ENCODE results near the gene GOLGA8N. TPM values are rescaled to one million over a fixed set of nuclear protein-coding genes. Genes with fewer than 3 reads are reported as not detected.

The GOLGA8N gene
- total RNA-seq, 8 experiments from 2014 or later = 1.2 to 7.2 (median 5.5) TPM

Other genes starting within 250 kb of the GOLGA8N start
- gene GOLGA8K, start 190.2 kb upstream of the GOLGA8N start, total RNA-seq = 1 to 10 TPM in 4 of 8 experiments, under 1 TPM in 4; 0.61 to 2.2 (median 0.92) TPM
- 1 to 10 TPM in 2 of 8 experiments, under 1 TPM in 5, not detected in 1; 0.09 to 2.4 (median 0.45) TPM for gene GOLGA8O, start 137.8 kb upstream of the GOLGA8N start, total RNA-seq
- gene ARHGAP11A, start 22.0 kb downstream of the GOLGA8N start, total RNA-seq = 10 to 100 TPM in 3 of 8 experiments, 1 to 10 TPM in 5; 1.4 to 27.1 (median 3.4) TPM
- 10 to 100 TPM in 5 of 8 experiments, 1 to 10 TPM in 3; 1.3 to 68.5 (median 33.6) TPM for gene SCG5, start 48.3 kb downstream of the GOLGA8N start, total RNA-seq
- gene GREM1, start 124.5 kb downstream of the GOLGA8N start, total RNA-seq = 10 to 100 TPM in 1 of 8 experiments, under 1 TPM in 7; under 0.01 to 12.0 (median 0.13) TPM